ENCODE data around the gene COLQ.

Gene COLQ

GRCh38 chr3:15453501-15453900, 68.0 kb downstream of the COLQ start:
- no peak for DNase-seq

DNA sequence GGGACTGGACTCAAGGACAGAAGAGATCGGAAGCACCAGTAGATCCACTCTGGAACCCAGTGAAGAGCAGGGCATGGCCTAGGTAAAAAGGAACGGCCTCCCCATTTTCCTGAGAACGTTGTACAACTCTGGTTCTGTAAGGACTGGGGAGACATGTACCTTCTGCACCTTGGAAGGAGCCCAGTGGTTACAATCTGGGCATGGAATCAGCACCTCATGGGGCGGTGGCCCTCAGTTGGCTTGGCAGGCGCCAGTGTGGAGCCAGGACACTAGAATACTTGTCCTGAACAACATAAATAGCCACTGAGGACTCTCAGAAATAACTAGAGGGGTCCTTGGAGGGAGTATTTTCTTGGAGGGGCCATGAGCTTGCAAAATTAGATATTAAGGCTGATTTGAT, 68.5 kb downstream of the COLQ start:
- DNase-seq: no peak

- DNase-seq: no peak
Measured at GRCh38 chr3:15452156-15452555, 69.3 kb downstream of the COLQ start.

GRCh38 chr3:15451216-15452113, 70.0 kb downstream of the COLQ start:
- DNase-seq: no peak

DNA sequence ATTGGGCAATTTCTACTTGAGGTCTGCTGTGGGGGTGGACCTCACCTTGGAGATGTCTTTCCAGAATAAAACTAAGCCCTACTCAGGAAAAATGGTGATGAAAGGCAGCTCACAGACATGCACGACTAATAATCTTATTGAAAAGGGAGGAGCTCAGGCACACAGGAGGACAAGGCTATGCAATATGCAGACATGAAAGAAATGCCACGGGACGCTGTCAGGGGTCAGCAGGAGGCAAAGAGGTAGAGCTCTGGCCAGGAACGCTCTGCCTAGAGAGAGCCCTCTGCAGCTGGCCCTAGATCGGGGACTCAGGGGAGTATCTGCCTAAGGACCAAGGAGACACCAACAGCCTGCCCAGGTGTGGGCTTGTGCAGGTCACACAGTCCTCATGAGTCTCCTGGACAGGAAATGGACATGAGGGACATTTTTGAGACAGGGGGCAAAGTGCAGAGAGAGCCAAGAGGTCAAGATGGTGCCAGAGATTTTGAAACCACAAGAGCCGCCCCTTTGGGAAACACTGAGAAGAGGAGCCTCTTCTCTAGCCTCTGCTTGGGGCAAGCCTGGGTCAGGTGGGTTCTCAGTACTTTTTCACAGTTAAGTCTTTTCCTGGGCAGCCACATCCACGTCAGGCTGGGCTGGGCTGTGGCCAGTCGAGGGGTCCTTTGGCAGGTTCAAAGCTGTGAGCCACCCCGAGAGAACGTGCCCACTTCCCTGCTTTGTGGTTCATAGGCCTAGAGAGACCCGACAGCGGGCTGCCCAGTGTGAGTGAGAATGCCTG, 70.9 kb downstream of the COLQ start:
- DNase-seq: no peak

DNA sequence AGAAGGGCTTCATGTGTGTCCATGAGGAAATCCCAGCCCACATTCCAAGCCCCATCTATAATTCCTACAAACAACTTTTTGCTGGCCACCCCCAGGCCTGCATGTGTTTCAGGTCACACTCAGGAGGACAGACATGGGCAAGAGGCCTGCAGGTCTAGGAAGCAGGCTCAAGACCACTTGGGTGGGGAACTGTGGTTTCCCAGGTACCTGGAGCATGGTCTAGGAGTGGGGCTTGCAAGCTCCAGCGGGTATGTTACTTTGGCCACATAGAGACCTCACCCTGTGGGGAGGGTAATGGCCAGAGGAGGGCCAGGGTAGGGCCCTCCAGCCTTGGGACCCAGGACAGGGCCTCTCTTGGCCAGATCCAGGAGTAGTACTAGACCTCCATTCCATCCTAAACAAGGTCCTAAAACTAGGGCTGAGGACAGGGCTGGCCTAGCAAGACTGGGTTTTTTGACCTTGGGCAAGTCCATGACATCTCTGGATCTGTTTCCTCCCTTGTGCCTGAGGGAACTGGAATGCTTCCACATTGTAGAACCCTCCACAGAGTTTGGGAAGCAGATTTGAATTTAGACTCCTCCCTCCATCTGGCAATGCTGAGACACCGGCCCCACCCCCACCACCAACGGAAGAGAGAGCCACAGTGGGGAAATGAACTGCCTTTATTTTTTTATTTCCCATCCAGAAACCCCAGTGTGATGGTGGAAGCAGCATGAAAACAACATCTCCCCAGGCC, 71.8 kb downstream of the COLQ start:
- no peak for DNase-seq

DNA sequence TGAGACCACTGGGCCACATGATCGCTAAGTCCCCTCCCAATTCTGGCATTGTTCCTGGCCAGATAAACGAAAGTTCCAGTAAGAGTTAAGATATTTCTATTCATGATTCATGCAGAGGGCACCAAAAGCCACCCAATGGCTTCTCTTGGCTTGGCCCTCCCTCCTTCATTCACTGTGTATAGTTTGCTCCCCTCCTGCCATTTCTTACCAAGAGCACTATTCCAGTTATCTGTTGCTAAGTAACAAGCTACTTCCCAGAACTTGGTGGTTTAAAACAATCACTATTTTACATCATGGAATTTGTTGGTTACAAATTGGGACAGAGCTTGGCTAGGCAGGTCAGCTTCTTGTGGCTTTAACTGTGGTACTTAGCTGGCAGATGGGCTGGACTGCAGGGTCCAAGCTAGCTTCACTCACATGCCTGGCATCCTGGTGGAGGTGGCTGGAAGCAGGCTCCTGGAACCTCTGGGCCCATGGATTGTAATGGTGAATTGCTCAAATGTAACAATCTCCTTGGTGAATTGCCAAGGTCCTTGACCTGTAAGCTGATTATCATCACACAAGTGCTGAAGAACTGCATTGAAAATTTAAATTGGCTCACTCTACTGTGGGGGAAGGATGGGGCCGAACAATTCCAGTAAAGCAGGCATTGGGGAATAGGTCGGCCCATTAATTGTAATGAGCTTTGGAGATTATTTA, 77.5 kb downstream of the COLQ start:
- DNase-seq: no peak

GRCh38 chr3:15440891-15441290, 80.6 kb downstream of the COLQ start:
- DNase-seq: no peak

GRCh38 chr3:15439476-15439875, 82.0 kb downstream of the COLQ start:
- no peak for DNase-seq

- no peak for DNase-seq
Measured at GRCh38 chr3:15438983-15439382, 82.5 kb downstream of the COLQ start.

GRCh38 chr3:15436246-15436645, 85.3 kb downstream of the COLQ start:
- DNase-seq: no peak

- DNase-seq: no peak
Measured at GRCh38 chr3:15434756-15435155, 86.8 kb downstream of the COLQ start.

DNA sequence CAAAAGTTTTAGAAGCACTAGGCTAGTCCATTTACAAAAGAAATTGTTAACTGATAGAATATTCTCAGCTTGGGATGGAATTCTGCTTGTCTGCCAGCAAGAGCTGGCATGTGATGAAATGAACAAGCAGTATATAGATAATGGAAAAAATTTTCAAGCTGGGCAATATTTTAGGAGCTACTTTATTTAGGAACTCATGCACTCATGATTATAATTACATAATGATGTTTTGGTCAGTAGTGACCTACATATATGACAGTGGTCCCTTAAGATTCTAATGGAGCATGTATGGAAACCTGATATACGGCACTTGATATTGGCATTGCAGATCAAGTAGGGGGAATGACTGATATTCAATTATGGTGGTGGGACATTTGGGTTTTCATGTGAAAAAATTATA, 88.0 kb downstream of the COLQ start:
- DNase-seq: no peak

DNA sequence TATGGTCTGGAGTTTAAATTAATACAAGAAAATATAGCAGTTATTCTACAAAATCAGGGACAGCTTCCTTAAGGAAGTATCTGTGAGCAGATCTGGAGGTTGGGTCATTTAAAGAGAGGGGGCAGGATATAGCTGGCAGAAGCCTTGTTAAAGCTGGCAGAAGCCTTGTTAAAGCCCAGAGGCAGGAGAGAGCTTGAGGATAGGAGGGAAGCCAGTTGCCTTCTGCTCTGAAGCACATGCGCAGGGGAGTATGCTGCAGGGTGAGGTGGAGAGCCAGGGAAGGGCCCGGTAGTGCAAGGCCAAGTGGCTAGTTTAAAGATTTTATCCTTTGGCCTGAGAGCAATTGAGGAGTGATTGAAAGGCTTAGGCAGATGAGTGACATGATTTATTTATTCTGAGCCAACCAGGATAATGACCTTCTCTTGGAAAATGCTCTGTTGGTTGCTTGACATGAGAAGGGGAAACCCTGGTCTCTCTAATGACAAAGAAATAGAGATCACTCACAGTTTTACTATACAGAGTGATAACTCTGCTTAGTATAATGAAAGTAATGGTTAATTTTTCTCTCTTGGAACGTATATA, 90.2 kb downstream of the COLQ start:
- no peak for DNase-seq

DNA sequence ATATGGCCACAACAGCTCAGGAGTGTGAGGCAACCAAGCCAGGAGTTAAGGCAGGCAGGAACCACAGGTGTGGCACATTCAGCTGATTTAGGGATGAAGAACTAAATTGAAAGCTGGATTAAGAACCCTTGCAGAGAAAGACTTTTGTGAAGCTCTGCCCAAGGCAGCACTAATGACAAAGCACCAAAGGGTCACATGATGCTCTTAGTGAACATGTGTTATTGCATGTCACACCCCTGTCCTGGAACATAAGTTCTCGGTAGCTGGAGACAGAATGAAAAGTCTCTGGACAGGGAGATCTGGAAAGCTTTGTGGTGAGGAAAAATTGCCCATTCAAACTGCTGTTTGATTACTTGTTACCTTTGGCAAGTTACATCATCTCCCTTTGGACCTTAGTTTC, 90.9 kb downstream of the COLQ start:
- no peak for DNase-seq

GRCh38 chr3:15429080-15429479, 92.4 kb downstream of the COLQ start:
- DNase-seq: no peak

GRCh38 chr3:15428539-15428938, 93.0 kb downstream of the COLQ start:
- DNase-seq: peak; percentile 43

- no peak for DNase-seq
Measured at GRCh38 chr3:15427981-15428380, 93.5 kb downstream of the COLQ start.

DNA sequence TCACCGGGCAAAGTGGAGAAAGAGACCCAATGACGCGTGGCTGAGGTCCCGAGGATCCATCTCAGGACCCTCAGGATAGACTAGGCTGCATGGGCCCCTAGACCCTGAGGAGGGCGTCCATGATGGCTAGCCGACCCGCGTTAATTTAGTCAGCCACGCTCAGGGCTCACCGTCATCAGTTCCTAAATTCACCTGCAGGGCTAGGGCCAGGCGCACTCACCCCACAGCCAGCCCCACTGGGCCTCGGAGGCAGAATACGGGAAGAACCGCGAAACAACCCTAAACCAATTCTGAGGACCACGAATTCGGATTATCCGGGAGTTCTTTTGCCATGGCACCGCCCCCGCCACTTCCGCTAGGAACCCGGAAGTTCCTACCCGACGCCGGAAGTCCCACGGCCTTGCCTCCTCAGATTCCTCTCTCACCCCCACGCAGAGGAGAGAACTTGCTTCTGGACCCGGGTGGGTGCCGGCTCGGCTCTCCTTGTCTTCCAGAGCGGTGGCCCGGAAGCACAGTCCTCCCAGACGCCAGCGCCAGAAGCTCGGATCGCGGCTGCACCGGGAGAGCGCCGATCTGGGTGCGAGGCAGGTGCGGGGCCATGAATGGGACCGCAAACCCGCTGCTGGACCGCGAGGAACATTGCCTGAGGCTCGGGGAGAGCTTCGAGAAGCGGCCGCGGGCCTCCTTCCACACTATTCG, 94.2 kb downstream of the COLQ start, which contains the start of the genes EAF1 and METTL6:
EAF1 (plus strand) TSS at position 417 of the 699 bp plus-strand sequence; CDS start at position 599, 182 bp downstream.
METTL6 (minus strand) TSS at position 363 of the 699 bp plus-strand sequence. CDS start 1,033 bp downstream, outside the sequence.
- peak; percentile 88 for DNase-seq

GRCh38 chr3:15426579-15427118, 94.9 kb downstream of the COLQ start:
- no peak for DNase-seq

DNA sequence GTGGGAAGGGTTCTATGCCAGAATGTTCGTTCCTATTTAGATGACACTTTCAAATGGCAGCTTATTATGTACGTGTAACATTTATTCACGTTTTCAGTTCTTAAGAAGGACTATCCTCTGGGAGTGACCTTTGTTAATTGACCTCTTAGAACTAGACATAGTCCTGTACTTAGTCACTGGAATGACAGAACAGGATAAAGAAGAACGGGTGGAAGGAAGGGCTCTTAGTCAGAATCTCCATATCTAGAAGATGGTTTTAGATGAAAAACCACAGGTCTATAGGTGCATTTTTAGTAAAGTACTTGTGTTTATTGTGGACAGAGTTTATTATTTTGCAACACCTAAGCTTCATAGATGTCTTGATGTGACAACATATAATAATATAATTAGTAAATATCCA, 100.6 kb downstream of the COLQ start:
- DNase-seq: no peak

All from stimulated activated CD4-positive, alpha-beta T cell treated with anti-CD3 and anti-CD28 coated beads, Interleukin-1b, Interleukin-23, amount 100 ng/mL, for 48 hours (primary cell).